Measurements from ENCODE around the gene XPO4.

XPO4 gene

GRCh38 chr13:20856650-20857049, 45.9 kb downstream of the XPO4 start:
- TF ChIP-seq USF1 (IDR thresholded peaks at IDR 0.05) (no peak), EGR1 (IDR thresholded peaks at IDR 0.05) (no peak), NFIC (IDR thresholded peaks at IDR 0.05) (no peak)

- TF ChIP-seq FOXM1 (IDR thresholded peaks at IDR 0.05; ENCODE audit: borderline replicate concordance, low read depth) (no peak), NFIC (IDR thresholded peaks at IDR 0.05) (no peak), MAX (IDR thresholded peaks at IDR 0.05) (no peak), ZBTB7A (IDR thresholded peaks at IDR 0.05; ENCODE audit: low read depth) (no peak), TAF1 (IDR thresholded peaks at IDR 0.05; ENCODE audit: low read depth) (no peak), CREB1 (IDR thresholded peaks at IDR 0.05; ENCODE audit: low read depth) (no peak), RAD21 (IDR thresholded peaks at IDR 0.05; ENCODE audit: low read depth) (no peak), USF1 (IDR thresholded peaks at IDR 0.05) (no peak), TCF12 (IDR thresholded peaks at IDR 0.05; ENCODE audit: low read depth) (no peak), TEAD4 (IDR thresholded peaks at IDR 0.05) (no peak), EP300 (IDR thresholded peaks at IDR 0.05; ENCODE audit: borderline replicate concordance) (no peak), CEBPB (IDR thresholded peaks at IDR 0.05) (no peak), EGR1 (IDR thresholded peaks at IDR 0.05) (no peak), YY1 (IDR thresholded peaks at IDR 0.05; ENCODE audit: low read depth) (no peak)
- TF ChIP-seq, protein P1, sequence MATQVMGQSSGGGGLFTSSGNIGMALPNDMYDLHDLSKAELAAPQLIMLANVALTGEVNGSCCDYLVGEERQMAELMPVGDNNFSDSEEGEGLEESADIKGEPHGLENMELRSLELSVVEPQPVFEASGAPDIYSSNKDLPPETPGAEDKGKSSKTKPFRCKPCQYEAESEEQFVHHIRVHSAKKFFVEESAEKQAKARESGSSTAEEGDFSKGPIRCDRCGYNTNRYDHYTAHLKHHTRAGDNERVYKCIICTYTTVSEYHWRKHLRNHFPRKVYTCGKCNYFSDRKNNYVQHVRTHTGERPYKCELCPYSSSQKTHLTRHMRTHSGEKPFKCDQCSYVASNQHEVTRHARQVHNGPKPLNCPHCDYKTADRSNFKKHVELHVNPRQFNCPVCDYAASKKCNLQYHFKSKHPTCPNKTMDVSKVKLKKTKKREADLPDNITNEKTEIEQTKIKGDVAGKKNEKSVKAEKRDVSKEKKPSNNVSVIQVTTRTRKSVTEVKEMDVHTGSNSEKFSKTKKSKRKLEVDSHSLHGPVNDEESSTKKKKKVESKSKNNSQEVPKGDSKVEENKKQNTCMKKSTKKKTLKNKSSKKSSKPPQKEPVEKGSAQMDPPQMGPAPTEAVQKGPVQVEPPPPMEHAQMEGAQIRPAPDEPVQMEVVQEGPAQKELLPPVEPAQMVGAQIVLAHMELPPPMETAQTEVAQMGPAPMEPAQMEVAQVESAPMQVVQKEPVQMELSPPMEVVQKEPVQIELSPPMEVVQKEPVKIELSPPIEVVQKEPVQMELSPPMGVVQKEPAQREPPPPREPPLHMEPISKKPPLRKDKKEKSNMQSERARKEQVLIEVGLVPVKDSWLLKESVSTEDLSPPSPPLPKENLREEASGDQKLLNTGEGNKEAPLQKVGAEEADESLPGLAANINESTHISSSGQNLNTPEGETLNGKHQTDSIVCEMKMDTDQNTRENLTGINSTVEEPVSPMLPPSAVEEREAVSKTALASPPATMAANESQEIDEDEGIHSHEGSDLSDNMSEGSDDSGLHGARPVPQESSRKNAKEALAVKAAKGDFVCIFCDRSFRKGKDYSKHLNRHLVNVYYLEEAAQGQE (IDR thresholded peaks at IDR 0.05; ENCODE audit: low read depth), result no peak
Observed at GRCh38 chr13:20851844-20852402, 50.6 kb downstream of the XPO4 start.

GRCh38 chr13:20848944-20849343, 53.6 kb downstream of the XPO4 start:
- TF ChIP-seq TEAD4 (IDR thresholded peaks at IDR 0.05) (no peak), FOXM1 (IDR thresholded peaks at IDR 0.05; ENCODE audit: borderline replicate concordance, low read depth) (no peak), RAD21 (IDR thresholded peaks at IDR 0.05; ENCODE audit: low read depth) (no peak), EP300 (IDR thresholded peaks at IDR 0.05; ENCODE audit: borderline replicate concordance) (no peak), NFIC (IDR thresholded peaks at IDR 0.05) (no peak), CREB1 (IDR thresholded peaks at IDR 0.05; ENCODE audit: low read depth) (no peak)
- TF ChIP-seq, protein P1 (IDR thresholded peaks at IDR 0.05; ENCODE audit: low read depth), result no peak

- TF ChIP-seq RAD21 (IDR thresholded peaks at IDR 0.05; ENCODE audit: low read depth), result no peak
- no peak for TF ChIP-seq TCF12 (IDR thresholded peaks at IDR 0.05; ENCODE audit: low read depth)
- TF ChIP-seq TEAD4 (IDR thresholded peaks at IDR 0.05), result no peak
- no peak for TF ChIP-seq FOXM1 (IDR thresholded peaks at IDR 0.05; ENCODE audit: borderline replicate concordance, low read depth)
- TF ChIP-seq CEBPB (IDR thresholded peaks at IDR 0.05), result no peak
- no peak for TF ChIP-seq TAF1 (IDR thresholded peaks at IDR 0.05; ENCODE audit: low read depth)
- TF ChIP-seq ZBTB7A (IDR thresholded peaks at IDR 0.05; ENCODE audit: low read depth), result no peak
- no peak for TF ChIP-seq EGR1 (IDR thresholded peaks at IDR 0.05)
- TF ChIP-seq, protein P1 (IDR thresholded peaks at IDR 0.05; ENCODE audit: low read depth), result no peak
- TF ChIP-seq NFIC (IDR thresholded peaks at IDR 0.05), result no peak
- TF ChIP-seq YY1 (IDR thresholded peaks at IDR 0.05; ENCODE audit: low read depth), result no peak
- TF ChIP-seq USF1 (IDR thresholded peaks at IDR 0.05), result no peak
- no peak for TF ChIP-seq CREB1 (IDR thresholded peaks at IDR 0.05; ENCODE audit: low read depth)
- TF ChIP-seq EP300 (IDR thresholded peaks at IDR 0.05; ENCODE audit: borderline replicate concordance), result no peak
- no peak for TF ChIP-seq MAX (IDR thresholded peaks at IDR 0.05)
Observed at GRCh38 chr13:20848203-20848602, 54.3 kb downstream of the XPO4 start.

Data from Ishikawa (cell line).